ENCODE measurements around the gene TTLL10.

TTLL10 gene, protein sequence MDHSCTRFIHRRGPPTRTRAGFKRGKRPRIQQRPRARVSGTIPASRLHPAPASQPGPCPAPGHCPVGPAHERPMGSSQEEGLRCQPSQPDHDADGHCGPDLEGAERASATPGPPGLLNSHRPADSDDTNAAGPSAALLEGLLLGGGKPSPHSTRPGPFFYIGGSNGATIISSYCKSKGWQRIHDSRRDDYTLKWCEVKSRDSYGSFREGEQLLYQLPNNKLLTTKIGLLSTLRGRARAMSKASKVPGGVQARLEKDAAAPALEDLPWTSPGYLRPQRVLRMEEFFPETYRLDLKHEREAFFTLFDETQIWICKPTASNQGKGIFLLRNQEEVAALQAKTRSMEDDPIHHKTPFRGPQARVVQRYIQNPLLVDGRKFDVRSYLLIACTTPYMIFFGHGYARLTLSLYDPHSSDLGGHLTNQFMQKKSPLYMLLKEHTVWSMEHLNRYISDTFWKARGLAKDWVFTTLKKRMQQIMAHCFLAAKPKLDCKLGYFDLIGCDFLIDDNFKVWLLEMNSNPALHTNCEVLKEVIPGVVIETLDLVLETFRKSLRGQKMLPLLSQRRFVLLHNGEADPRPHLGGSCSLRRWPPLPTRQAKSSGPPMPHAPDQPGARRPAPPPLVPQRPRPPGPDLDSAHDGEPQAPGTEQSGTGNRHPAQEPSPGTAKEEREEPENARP

DNA sequence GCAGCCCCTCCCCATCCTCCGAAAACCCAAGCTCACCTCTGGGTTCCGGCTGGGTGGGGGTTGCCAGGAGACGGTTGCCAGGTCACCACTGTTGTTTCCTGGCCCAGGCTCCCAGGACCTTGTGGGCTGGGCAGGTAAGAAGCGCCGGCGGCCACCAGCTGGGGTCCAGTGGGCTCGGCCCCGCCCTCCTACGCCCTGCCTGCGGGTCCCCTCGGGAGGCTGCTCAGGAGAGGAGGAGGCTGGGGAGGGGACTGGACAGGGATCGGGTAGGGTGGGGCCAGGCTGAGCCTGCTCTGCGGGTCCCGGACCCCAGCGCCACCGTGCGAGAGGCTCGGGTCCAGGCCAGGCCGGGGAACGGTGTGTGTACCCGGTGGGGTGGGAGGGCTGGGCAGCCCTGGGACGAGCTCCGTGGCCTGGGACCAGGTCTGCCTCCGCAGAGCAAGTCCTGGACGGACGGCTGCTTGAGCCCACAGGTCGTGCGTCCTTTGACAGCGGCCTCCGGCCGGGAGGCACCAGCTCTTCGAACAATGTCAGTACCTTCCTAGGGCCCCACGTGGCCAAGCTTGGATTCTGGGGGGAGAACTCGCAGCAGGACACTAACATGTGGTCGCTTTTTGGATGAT, at the start of gene TTLL10:
Gene TTLL10 (plus strand): TSS at position 88 of the 623 bp plus-strand sequence. CDS start 5,336 bp downstream, outside the sequence.
- no peaks in the 10 kb centered on the region; the same call in none of the 2 replicates for H3K4me1 ChIP-seq (ENCODE audit: insufficient read depth, low read length)
- no peaks in the 10 kb centered on the region for H3K36me3 ChIP-seq (ENCODE audit: insufficient read depth, low read length)
- H3K9me3 ChIP-seq (ENCODE audit: control insufficient read depth, insufficient read depth, low read length), result no peaks in the 10 kb centered on the region
- H3K9ac ChIP-seq (ENCODE audit: low read depth, low read length), result no peak within 1 kb of the TSS

GRCh38 chr1:1124508-1124785, 49.2 kb upstream of the TTLL10 start:
- Histone ChIP-seq H3K9me3 (ENCODE audit: control insufficient read depth, insufficient read depth, low read length) (no peaks in the 10 kb centered on the region), H3K9ac (ENCODE audit: low read depth, low read length) (no peak overlapping the region), H3K36me3 (ENCODE audit: insufficient read depth, low read length) (no peaks in the 10 kb centered on the region), H3K4me1 (ENCODE audit: insufficient read depth, low read length) (peaks cover 3% of the 10 kb centered on the region; the same call in 1 of the 2 replicates)

DNA sequence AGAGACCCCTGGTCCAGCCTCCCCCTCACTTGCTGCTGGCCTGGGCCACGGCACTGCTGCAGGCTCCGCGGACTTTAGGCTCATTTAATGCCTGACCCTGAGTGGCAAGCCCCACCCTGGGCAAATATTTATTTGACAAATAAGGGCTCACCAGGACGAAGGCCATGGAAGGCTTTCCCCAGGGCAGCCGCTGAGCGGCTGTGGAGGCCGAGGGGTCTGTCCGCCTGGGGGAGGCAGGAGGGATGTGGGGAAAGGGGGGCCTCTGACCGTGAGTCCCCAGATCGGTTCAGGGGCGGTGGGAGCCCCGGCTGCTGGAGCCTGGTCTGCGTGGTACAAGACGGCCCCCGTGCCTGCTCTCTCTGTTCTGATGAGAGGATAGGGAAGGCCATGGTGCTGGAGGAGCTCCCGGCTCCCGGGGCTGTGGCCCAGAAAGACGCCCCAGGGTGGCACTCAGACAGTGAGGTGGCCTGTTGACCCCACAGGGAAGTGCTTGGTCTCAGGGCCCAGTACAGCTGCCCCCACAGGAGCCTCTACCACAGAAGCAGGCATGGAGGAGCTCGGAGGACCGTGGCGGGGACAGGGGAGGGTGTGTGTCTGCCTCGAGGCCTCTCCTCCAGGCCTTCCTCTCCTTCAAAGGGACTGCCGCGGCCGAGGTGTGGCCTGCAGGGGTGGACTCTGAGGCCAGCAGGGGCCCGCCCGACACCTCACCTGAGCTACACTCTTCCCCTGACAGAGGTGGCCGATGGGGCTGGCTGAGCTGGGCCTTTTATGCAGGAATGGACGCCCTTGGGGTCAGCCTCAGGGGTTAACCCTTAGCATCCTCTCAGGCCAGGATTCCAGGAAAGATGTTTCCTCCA, 48.7 kb upstream of the TTLL10 start:
- no peaks in the 10 kb centered on the region for H3K36me3 ChIP-seq (ENCODE audit: insufficient read depth, low read length)
- peaks cover 3% of the 10 kb centered on the region; the same call in 1 of the 2 replicates for H3K4me1 ChIP-seq (ENCODE audit: insufficient read depth, low read length)
- no peak overlapping the region for H3K9ac ChIP-seq (ENCODE audit: low read depth, low read length)
- H3K9me3 ChIP-seq (ENCODE audit: control insufficient read depth, insufficient read depth, low read length), result no peaks in the 10 kb centered on the region

DNA sequence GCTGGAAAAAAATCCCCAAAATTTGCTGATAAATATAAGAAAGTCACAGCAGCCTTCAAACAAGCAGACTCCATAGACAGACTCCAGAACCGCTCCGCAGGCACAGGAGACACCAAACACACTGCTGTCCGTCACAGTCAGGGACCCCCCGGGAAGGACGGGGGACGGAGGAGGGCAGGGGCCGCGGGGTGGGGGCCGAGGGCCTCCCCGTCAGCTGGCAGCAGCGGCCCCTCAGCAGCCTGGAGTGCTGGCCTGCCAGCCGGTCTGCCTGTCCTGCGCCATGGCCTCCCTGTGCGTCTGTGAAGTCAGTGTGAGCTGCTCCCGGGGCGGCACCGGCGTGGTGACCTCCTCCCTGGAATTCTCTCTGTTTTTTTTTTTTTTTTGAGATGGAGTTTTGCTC, 47.7 kb upstream of the TTLL10 start:
- Histone ChIP-seq H3K36me3 (ENCODE audit: insufficient read depth, low read length) (no peaks in the 10 kb centered on the region), H3K9me3 (ENCODE audit: control insufficient read depth, insufficient read depth, low read length) (no peaks in the 10 kb centered on the region), H3K4me1 (ENCODE audit: insufficient read depth, low read length) (peaks cover 3% of the 10 kb centered on the region; the same call in 1 of the 2 replicates), H3K9ac (ENCODE audit: low read depth, low read length) (no peak overlapping the region)

- no peaks in the 10 kb centered on the region for H3K36me3 ChIP-seq (ENCODE audit: insufficient read depth, low read length)
- H3K9ac ChIP-seq (ENCODE audit: low read depth, low read length), result no peak overlapping the region
- H3K9me3 ChIP-seq (ENCODE audit: control insufficient read depth, insufficient read depth, low read length), result no peaks in the 10 kb centered on the region
- H3K4me1 ChIP-seq (ENCODE audit: insufficient read depth, low read length), result no peaks in the 10 kb centered on the region; the same call in 1 of the 2 replicates
Measured at GRCh38 chr1:1127551-1128451, 45.9 kb upstream of the TTLL10 start.

DNA sequence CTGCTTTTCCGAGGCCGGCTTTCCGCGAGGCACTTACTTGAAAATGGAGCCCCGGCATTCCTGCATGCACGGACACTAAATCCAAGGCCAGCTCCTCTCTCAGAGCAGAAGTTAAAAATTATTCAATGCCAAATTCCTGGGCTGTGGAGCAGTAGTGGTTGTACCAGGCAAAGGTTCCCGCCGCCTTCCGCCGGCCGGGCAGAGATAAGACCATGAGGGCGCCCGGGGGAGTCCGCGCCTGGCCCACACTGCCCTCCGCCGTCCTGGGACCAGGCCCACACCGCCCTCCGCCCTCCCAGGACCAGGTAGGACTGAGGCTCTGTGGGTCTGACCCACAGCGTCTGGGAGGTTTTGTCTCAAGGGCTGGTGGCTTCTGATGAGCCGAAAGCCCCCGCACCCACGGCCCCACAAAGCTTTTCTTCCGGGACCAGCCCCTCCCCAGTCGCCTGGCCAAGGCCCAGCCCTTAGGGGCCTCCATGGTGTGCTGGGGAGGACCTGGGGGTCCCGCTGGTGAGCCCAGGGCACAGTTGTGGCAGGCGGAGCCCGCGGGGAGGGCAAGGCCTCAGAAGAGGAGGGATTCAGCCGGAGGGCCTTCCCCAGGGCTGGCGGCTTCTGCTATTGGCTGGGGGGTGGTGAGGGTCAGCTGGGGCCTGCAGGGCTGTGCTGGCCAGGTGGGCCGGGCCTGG, 45.1 kb upstream of the TTLL10 start:
- H3K4me1 ChIP-seq (ENCODE audit: insufficient read depth, low read length), result no peaks in the 10 kb centered on the region
- H3K36me3 ChIP-seq (ENCODE audit: insufficient read depth, low read length), result no peaks in the 10 kb centered on the region
- no peaks in the 10 kb centered on the region for H3K9me3 ChIP-seq (ENCODE audit: control insufficient read depth, insufficient read depth, low read length)
- H3K9ac ChIP-seq (ENCODE audit: low read depth, low read length), result no peak overlapping the region

- no peak overlapping the region for H3K9ac ChIP-seq (ENCODE audit: low read depth, low read length)
- H3K36me3 ChIP-seq (ENCODE audit: insufficient read depth, low read length), result no peaks in the 10 kb centered on the region
- H3K9me3 ChIP-seq (ENCODE audit: control insufficient read depth, insufficient read depth, low read length), result no peaks in the 10 kb centered on the region
- H3K4me1 ChIP-seq (ENCODE audit: insufficient read depth, low read length), result no peaks in the 10 kb centered on the region
Measured at GRCh38 chr1:1129381-1129821, 44.3 kb upstream of the TTLL10 start.

DNA sequence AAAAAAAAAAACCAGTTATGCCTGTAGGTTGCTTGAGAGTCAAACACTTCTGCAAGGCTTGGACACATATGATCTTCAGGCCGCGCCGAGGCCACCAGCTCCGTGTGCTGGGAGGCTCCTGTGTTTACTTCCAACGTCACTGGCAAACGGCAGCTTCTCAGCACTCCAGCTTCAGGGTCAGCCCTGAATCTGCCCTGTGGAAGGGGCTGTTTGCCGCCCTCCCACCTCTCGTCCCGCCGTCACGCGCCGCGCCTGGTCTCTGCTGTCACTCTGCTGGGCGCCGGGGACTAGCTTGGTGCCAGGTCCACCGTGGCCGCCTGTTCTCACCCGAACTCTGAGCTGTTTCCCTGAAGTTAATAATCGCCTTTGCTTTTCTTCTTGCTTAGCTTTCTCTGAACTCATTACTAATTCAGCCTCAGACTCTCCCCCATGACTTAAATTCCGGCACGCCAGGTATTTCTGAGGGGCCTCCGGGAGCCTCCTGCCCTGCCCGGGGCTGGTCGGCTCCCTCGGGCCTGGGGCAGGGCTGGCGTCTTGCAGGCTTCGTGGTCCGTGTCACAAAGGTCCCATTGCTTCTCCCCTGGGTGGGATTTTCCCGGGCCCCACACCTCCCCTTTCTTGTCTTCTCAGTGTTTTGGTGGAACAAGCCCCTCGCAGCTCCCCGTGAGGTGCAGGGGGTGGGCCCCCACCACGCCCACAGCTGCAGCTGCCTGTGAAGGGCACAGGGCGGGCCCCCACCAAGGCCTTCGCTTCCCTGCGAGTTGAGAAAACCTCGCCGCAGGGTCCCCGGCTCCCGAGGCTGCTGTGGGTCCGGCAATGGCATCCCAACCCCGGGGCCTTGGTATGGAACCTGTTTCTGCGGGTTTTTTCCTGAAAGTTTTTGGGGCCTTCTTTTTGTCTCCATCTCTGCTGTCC, 43.2 kb upstream of the TTLL10 start:
- H3K9ac ChIP-seq (ENCODE audit: low read depth, low read length), result no peak overlapping the region
- no peaks in the 10 kb centered on the region for H3K36me3 ChIP-seq (ENCODE audit: insufficient read depth, low read length)
- H3K9me3 ChIP-seq (ENCODE audit: control insufficient read depth, insufficient read depth, low read length), result no peaks in the 10 kb centered on the region
- H3K4me1 ChIP-seq (ENCODE audit: insufficient read depth, low read length), result no peaks in the 10 kb centered on the region

GRCh38 chr1:1132042-1132950, 41.4 kb upstream of the TTLL10 start:
- Histone ChIP-seq H3K4me1 (ENCODE audit: insufficient read depth, low read length) (no peaks in the 10 kb centered on the region), H3K9ac (ENCODE audit: low read depth, low read length) (no peak overlapping the region)

DNA sequence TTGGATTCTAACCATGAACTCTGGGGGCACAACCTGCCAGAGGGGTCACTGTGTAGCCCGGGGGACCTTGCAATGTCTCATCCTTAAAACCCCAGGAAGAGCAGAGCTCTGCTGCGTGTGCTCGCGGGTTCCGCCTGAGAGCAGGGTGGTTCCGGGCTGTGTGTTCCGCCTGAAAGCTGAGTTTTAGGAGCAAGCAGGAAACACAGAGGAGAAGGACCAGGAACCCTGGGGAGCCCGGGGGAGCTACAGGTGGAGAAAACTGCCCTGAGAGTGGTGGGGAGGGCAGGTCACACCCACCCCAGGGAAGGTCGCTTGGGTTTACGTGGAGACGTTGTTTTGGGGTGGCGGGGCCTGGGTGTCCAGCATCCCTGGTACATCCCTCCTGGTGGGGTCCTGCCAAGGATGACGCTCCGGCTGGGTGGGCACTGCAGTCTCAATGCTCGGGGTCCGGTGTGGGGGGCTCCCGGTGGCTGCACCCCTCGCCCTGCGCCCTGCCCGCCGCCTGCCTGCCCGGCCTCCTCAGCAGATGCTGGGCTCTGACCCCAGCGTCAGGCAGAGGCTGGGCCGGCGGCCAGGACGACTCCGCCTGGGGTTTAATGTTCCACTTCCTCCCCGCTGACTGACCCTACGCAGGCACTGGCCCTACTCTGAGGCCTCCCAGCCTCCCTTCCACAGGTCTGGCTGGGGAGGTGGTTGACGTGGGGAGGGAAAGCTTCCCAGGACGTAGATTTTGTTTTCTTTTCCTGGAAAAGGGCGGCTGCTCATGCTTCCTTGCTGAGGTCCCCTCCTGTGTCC, 40.5 kb upstream of the TTLL10 start:
- H3K9ac ChIP-seq (ENCODE audit: low read depth, low read length), result no peak overlapping the region
- no peaks in the 10 kb centered on the region for H3K4me1 ChIP-seq (ENCODE audit: insufficient read depth, low read length)
- no peaks in the 10 kb centered on the region for H3K36me3 ChIP-seq (ENCODE audit: insufficient read depth, low read length)
- H3K9me3 ChIP-seq (ENCODE audit: control insufficient read depth, insufficient read depth, low read length), result no peaks in the 10 kb centered on the region

More at GRCh38 chr1:1132042-1132950, 41.4 kb upstream of the TTLL10 start:
- Histone ChIP-seq H3K36me3 (ENCODE audit: insufficient read depth, low read length) (no peaks in the 10 kb centered on the region), H3K9me3 (ENCODE audit: control insufficient read depth, insufficient read depth, low read length) (no peaks in the 10 kb centered on the region)
